Kidney (tissue), 14 donors: ENCODE measurements around the gene CNTN5. TPM values are rescaled to one million over a fixed set of nuclear protein-coding genes. Genes with fewer than 3 reads are reported as not detected.

Experiments used
- DNase-seq, 5 donors: peaks; one replicate each; pipeline ENCODE4 v3.0.0-alpha.2; 2013 to 2020
- FAIRE-seq: peaks from 2 replicates; lab custom pipeline; 2012; peaks lifted over from hg19 to GRCh38; lab: Jason Lieb, UNC
- H3K27ac ChIP-seq, 2 donors: one replicate each; pipeline ENCODE4 v1.7.0; 2013; ENCODE audit warnings: low read depth in 2 of 2, low read length in 2 of 2, inconsistent platforms in 1 of 2
- H3K27me3 ChIP-seq: one replicate; pipeline ENCODE4 v1.7.1; 2013; ENCODE audit warnings: low read length, inconsistent platforms; ENCODE audit not compliant: control insufficient read depth, insufficient read depth
- H3K36me3 ChIP-seq, 3 donors: one replicate each; pipeline versions ENCODE4 v1.7.0 to v1.7.1; 2013; ENCODE audit warnings: low read length in 3 of 3, control low read depth in 1 of 3, inconsistent platforms in 1 of 3; ENCODE audit not compliant: insufficient read depth in 3 of 3, control insufficient read depth in 2 of 3
- H3K4me1 ChIP-seq, 3 donors: one replicate each; pipeline versions ENCODE4 v1.7.0 to v1.7.1; 2013; ENCODE audit warnings: low read length in 3 of 3, inconsistent platforms in 1 of 3, low read depth in 1 of 3; ENCODE audit not compliant: control insufficient read depth in 2 of 3, insufficient read depth in 2 of 3
- H3K4me3 ChIP-seq, 3 donors: one replicate each; pipeline versions ENCODE4 v1.7.0 to v1.8.1; 2013; ENCODE audit warnings: low read length in 3 of 3, control low read depth in 1 of 3, inconsistent platforms in 1 of 3
- H3K9ac ChIP-seq, 3 donors: one replicate each; pipeline versions ENCODE4 v1.7.0 to v1.7.1; 2013; ENCODE audit warnings: low read length in 3 of 3, control low read depth in 1 of 3, inconsistent platforms in 1 of 3
- H3K9me3 ChIP-seq, 3 donors: one replicate each; pipeline versions ENCODE4 v1.7.0 to v1.7.1; 2013; ENCODE audit warnings: low read length in 3 of 3, control low read depth in 1 of 3, inconsistent platforms in 1 of 3; ENCODE audit not compliant: control insufficient read depth in 2 of 3, insufficient read depth in 1 of 3
- CTCF ChIP-seq: IDR thresholded peaks from 3 replicates; pipeline ENCODE4 v1.5.1; 2012; ENCODE audit warnings: mild to moderate bottlenecking, moderate library complexity, borderline replicate concordance; ENCODE audit not compliant: insufficient read depth; ENCODE audit errors: extremely low read depth
- intact Hi-C: fragments of 100-400 bp; cut with DNase I; formaldehyde crosslinking; loops from one replicate; pipeline ENCODE4 v1.11.1; 2022
- polyA plus RNA-seq: library from polyadenylated mRNA; stranded (reverse); fragments of 350-450 nt; fragmentation: Illumina TruSeq; extraction: RNeasy Lipid Tissue Mini Kit (QIAGEN cat#74804); gene quantifications from one replicate; pipeline ENCODE4 v1.2.3, GENCODE V29; 2014; ENCODE audit warnings: low read depth, low replicate concordance; ENCODE audit not compliant: insufficient read depth
- total RNA-seq: library from RNA; stranded (reverse); fragmentation: NEBNext Ultra II Directional; extraction: Animal tissue kit (Norgen Biotek cat#: 25700); gene quantifications from one replicate; pipeline ENCODE4 v1.2.1, GENCODE V29; 2021
- donor health status: control.
- donor health status: control.
- donor health status: control.
- donor health status: control.
- donor health status: control.
- donor health status: DM: yes; HTN: yes; CAD: no.
- donor health status: Normal renal cell carcinoma (clear cell type).

Gene CNTN5
- total and polyA plus RNA-seq, 2 donors from 2014 or later: 0.11 to 0.66 TPM

GRCh38 chr11:99567334-99567956, 546.7 kb downstream of the CNTN5 start:
- Histone ChIP-seq H3K36me3 (no peaks in the 10 kb centered on the region), H3K4me1 (no peaks in the 10 kb centered on the region), H3K27me3 (no peaks in the 10 kb centered on the region), H3K9me3 (no peaks in the 10 kb centered on the region), H3K4me3 (no peak overlapping the region), H3K9ac (no peak overlapping the region), H3K27ac (no peak overlapping the region)
- no peak for TF ChIP-seq CTCF
- FAIRE-seq (no peak), DNase-seq (no peak)
- intact Hi-C loops: no loop called here

- no peak for DNase-seq
- H3K36me3 ChIP-seq: no peaks in the 10 kb centered on the region
- no peak for FAIRE-seq
- intact Hi-C loops: no loop called here
- no peaks in the 10 kb centered on the region for H3K27me3 ChIP-seq
- no peak overlapping the region for H3K27ac ChIP-seq
- no peaks in the 10 kb centered on the region for H3K9me3 ChIP-seq
- no peak for TF ChIP-seq CTCF
- no peak overlapping the region for H3K4me3 ChIP-seq
- no peak overlapping the region for H3K9ac ChIP-seq
- H3K4me1 ChIP-seq: no peaks in the 10 kb centered on the region
These were observed 548.1 kb downstream of the CNTN5 start for GRCh38 chr11:99568808-99569207.

- Histone ChIP-seq H3K4me1 (no peaks in the 10 kb centered on the region), H3K36me3 (no peaks in the 10 kb centered on the region), H3K4me3 (no peak overlapping the region), H3K27ac (no peak overlapping the region), H3K9ac (no peak overlapping the region), H3K27me3 (no peaks in the 10 kb centered on the region), H3K9me3 (no peaks in the 10 kb centered on the region)
- TF ChIP-seq CTCF: no peak
- intact Hi-C loops: no loop called here
- FAIRE-seq (no peak), DNase-seq (no peak)
These were observed 550.3 kb downstream of the CNTN5 start for GRCh38 chr11:99571094-99571493.

GRCh38 chr11:99584830-99585229, 564.1 kb downstream of the CNTN5 start:
- Histone ChIP-seq H3K9ac (no peak overlapping the region), H3K27me3 (no peaks in the 10 kb centered on the region), H3K4me1 (no peaks in the 10 kb centered on the region), H3K9me3 (no peaks in the 10 kb centered on the region), H3K36me3 (no peaks in the 10 kb centered on the region), H3K27ac (no peak overlapping the region), H3K4me3 (no peak overlapping the region)
- intact Hi-C loops: no loop called here
- DNase-seq: no peak
- TF ChIP-seq CTCF: no peak
- no peak for FAIRE-seq
